GM23248 (cell line): ENCODE measurements around the gene BAIAP2. TPM values are rescaled to one million over a fixed set of nuclear protein-coding genes. Genes with fewer than 3 reads are reported as not detected.

ENCODE experiments used
- DNase-seq: peaks from one replicate; pipeline ENCODE4 v3.0.0-alpha.2; 2015
- H2AFZ ChIP-seq: fragments of 200-600 bp; sonication (generic); 2 replicates; pipeline ENCODE4 v1.6.1; 2016; ENCODE audit warnings: antibody characterized with exemption
- H3F3A ChIP-seq: fragments of 200-600 bp; sonication (generic); 2 replicates; pipeline ENCODE4 v1.6.1; 2016; ENCODE audit warnings: mild to moderate bottlenecking, antibody characterized with exemption, mixed run types; ENCODE audit not compliant: insufficient read depth
- H3K27ac ChIP-seq: fragments of 200-600 bp; sonication (generic); 2 replicates; pipeline ENCODE4 v1.5.1; 2016; ENCODE audit warnings: mild to moderate bottlenecking
- H3K27me3 ChIP-seq: fragments of 200-600 bp; sonication (generic); replicated peaks from 2 replicates; pipeline ENCODE4 v1.6.1; 2016; ENCODE audit warnings: mild to moderate bottlenecking; ENCODE audit not compliant: insufficient read depth
- H3K36me3 ChIP-seq: fragments of 200-600 bp; sonication (generic); 2 replicates; pipeline ENCODE4 v1.6.1; 2016; ENCODE audit warnings: low read depth, mild to moderate bottlenecking
- H3K4me1 ChIP-seq: fragments of 200-600 bp; sonication (generic); 2 replicates; pipeline ENCODE4 v1.6.1; 2016; ENCODE audit warnings: mild to moderate bottlenecking; ENCODE audit not compliant: insufficient read depth
- H3K4me2 ChIP-seq: fragments of 200-600 bp; sonication (generic); one replicate; pipeline ENCODE4 v1.6.1; 2016; ENCODE audit warnings: mild to moderate bottlenecking; ENCODE audit not compliant: unreplicated experiment
- H3K4me3 ChIP-seq: fragments of 200-600 bp; sonication (generic); 2 replicates; pipeline ENCODE4 v1.5.1; 2016; ENCODE audit warnings: mild to moderate bottlenecking
- H3K79me2 ChIP-seq: fragments of 200-600 bp; sonication (generic); 2 replicates; pipeline ENCODE4 v1.6.1; 2016; ENCODE audit warnings: mild to moderate bottlenecking; ENCODE audit not compliant: insufficient read depth
- H3K9ac ChIP-seq: fragments of 200-600 bp; sonication (generic); 2 replicates; pipeline ENCODE4 v1.6.1; 2016; ENCODE audit warnings: mild to moderate bottlenecking
- H3K9me2 ChIP-seq: fragments of 200-600 bp; sonication (generic); 2 replicates; pipeline ENCODE4 v1.6.1; 2016; ENCODE audit warnings: mixed run types, mild to moderate bottlenecking, moderate library complexity; ENCODE audit not compliant: insufficient read depth
- H3K9me3 ChIP-seq: fragments of 200-600 bp; sonication (generic); one replicate; pipeline ENCODE4 v1.6.1; 2017; ENCODE audit warnings: low read depth
- H4K20me1 ChIP-seq: fragments of 200-600 bp; sonication (generic); 2 replicates; pipeline ENCODE4 v1.6.0; 2016; ENCODE audit not compliant: insufficient read depth
- EZH2 ChIP-seq: fragments of 200-600 bp; sonication (generic); IDR thresholded peaks from 2 replicates; pipeline ENCODE4 v1.6.1; 2018; ENCODE audit warnings: antibody characterized with exemption, mild to moderate bottlenecking; ENCODE audit not compliant: insufficient read depth, poor library complexity, severe bottlenecking
- EZH2phosphoT487 ChIP-seq: fragments of 200-600 bp; sonication (generic); IDR thresholded peaks from 2 replicates; pipeline ENCODE4 v1.6.1; 2018; ENCODE audit warnings: antibody characterized with exemption, moderate library complexity, mild to moderate bottlenecking, low read depth; ENCODE audit not compliant: insufficient read depth
- WGBS, 2 experiments: methylation state at CpG; one replicate each; pipeline ENCODE4 v1.1.6; 2015 to 2017; ENCODE audit warnings: low lambda C conversion rate in 2 of 2, low coverage in 1 of 2; ENCODE audit errors: missing lambda C conversion rate in 2 of 2; 5-methylcytosine and 5-hydroxymethylcytosine counted together
- in situ Hi-C: fragments of 300-500 bp; cut with MboI; formaldehyde crosslinking; loops from 2 replicates; pipeline ENCODE4 v1.15.0; 2020
- polyA plus RNA-seq: library from polyadenylated mRNA; unstranded; fragments of >200 nt; fragmentation: Nextera tagmentation; extraction: Ambion mirVana; gene quantifications from 2 replicates; pipeline ENCODE4 v1.2.1, GENCODE V29; 2016
- total RNA-seq: library from RNA; depleted of rRNA; stranded (reverse); fragments of >200 nt; shearing (Covaris generic); gene quantifications from 2 replicates; pipeline ENCODE4 v1.2.3, GENCODE V29; 2014

The BAIAP2 gene
- total and polyA plus RNA-seq, 2 experiments from 2014 or later: 28.2 to 31.7 TPM

DNA sequence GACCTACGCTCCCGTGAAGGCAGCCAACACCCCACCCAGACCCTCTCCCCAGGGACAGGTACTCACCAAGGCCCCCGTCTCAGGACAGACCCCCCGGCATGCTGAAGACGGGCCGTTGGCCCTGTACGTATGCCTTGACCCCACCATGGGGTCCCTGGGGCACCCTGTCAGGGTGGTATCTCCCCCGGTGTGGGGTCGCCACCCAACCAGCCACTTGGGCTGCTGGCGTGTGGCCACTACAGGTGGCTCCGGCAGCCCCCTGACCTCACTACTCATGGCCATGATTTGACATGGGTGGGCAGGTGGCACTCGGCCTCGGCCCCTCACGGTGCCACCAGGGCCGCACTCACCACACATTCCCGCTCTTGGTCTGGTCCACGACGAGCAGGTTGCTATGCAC is 89.4 kb downstream of the BAIAP2 start:
- in situ Hi-C loops: no loop called here
- H2AFZ ChIP-seq: no peak overlapping the region
- no peaks in the 10 kb centered on the region for H3K9me2 ChIP-seq
- 74 to 82% methylated on average over 17 to 18 of the region's 18 CpGs for WGBS, 2 experiments
- H3K4me3 ChIP-seq: no peak overlapping the region
- H3K4me2 ChIP-seq: no peak overlapping the region
- TF ChIP-seq EZH2phosphoT487: no peak
- no peak for TF ChIP-seq EZH2
- H3K79me2 ChIP-seq: no peaks in the 10 kb centered on the region
- no peak for DNase-seq
- H3K27ac ChIP-seq: no peak overlapping the region
- H3K27me3 ChIP-seq: peaks cover 7% of the 10 kb centered on the region
- H4K20me1 ChIP-seq: no peaks in the 10 kb centered on the region
- no peak overlapping the region for H3K9ac ChIP-seq
- no peaks in the 10 kb centered on the region for H3K4me1 ChIP-seq
- no peaks in the 10 kb centered on the region for H3K36me3 ChIP-seq
- no peaks in the 10 kb centered on the region for H3F3A ChIP-seq
- no peaks in the 10 kb centered on the region for H3K9me3 ChIP-seq

DNA sequence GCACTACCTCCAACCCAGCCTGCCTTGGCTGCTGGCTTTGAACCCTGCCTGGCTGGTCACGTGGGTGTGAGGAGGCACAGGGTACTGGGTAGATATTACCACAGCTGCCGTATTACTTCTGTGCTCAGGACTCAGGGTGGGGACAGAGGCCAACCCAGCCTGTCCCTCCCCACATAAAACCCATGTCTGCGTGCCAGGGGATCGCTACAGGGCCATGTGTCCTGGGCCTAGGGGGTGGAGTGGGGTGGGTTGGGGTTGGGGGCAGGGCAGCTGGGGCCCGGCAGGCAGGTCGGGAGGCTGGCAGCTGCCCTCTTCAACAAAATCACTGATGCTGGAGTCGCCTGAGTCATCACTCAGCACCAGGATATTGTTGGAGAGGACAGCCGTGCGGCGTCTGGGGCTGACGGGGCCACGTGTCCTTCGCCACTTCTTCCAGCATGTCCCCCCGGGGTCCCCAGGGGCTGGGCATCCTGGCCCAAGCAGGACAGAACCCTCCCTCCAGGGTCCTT is 90.7 kb downstream of the BAIAP2 start:
- H3K4me2 ChIP-seq: no peak overlapping the region
- TF ChIP-seq EZH2 (no peak), EZH2phosphoT487 (no peak)

DNA sequence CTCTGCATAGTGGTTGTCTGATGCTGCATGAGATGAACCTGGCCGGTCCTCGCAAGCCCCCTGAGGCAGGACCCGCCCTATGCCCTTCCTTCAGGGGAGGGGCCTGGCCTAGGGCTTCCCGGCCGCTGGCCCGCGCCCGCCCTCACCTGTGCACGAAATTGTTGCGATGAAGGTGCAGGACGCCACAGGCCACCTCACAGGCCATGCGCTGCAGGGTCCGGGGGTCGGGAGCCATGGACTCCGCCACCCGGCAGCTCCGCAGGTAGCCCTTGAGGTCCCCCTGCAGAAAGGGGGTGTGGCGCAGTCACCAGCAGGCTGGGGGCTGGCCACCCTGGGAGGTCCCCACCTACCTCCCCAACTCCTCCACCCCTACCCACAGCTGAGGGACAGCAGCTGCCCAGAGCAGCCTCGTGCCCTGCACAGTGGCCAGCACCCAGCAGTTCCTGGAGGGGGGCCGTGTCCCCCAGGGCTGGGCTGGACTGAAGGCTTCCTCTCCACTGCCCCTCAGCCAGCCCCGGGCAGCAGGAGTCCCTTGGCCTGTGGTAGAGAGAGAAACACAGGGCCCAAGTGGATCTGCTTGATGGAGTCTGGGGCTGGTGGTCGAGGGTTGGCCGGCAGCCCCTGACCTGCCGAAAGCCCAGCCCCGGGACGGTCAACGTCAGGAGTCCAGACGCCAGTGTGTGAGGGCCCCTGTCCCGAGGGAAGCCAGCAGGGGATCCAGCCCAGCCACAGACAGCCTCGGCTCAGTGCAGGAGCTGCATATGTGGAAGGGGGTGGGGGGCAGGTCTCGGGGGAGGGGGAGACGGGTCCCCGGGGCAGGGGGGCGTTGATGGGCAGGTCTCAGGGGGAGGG is 91.6 kb downstream of the BAIAP2 start:
- WGBS, 2 experiments: 51 to 52% methylated on average over 23 to 30 of the region's 34 CpGs
- no peak overlapping the region for H3K4me2 ChIP-seq
- H3K9me2 ChIP-seq: no peaks in the 10 kb centered on the region
- no peaks in the 10 kb centered on the region for H3K9me3 ChIP-seq
- no peaks in the 10 kb centered on the region for H3K79me2 ChIP-seq
- in situ Hi-C loops: no loop called here
- no peak overlapping the region for H3K4me3 ChIP-seq
- no peak overlapping the region for H2AFZ ChIP-seq
- no peak overlapping the region for H3K27ac ChIP-seq
- no peaks in the 10 kb centered on the region for H3K36me3 ChIP-seq
- TF ChIP-seq EZH2 (no peak), EZH2phosphoT487 (no peak)
- H3F3A ChIP-seq: no peaks in the 10 kb centered on the region
- peaks cover 5% of the 10 kb centered on the region for H3K27me3 ChIP-seq
- DNase-seq: no peak
- no peak overlapping the region for H3K9ac ChIP-seq
- H3K4me1 ChIP-seq: no peaks in the 10 kb centered on the region
- H4K20me1 ChIP-seq: no peaks in the 10 kb centered on the region

More for the DNA sequence above, 90.7 kb downstream of the BAIAP2 start:
- no peak overlapping the region for H3K9ac ChIP-seq
- in situ Hi-C loops: no loop called here
- H3K36me3 ChIP-seq: no peaks in the 10 kb centered on the region
- 7 to 14% methylated on average over 12 to 14 of the region's 14 CpGs for WGBS, 2 experiments
- no peaks in the 10 kb centered on the region for H3F3A ChIP-seq
- H4K20me1 ChIP-seq: no peaks in the 10 kb centered on the region
- no peak overlapping the region for H3K4me3 ChIP-seq
- peak; percentile 52 for DNase-seq
- no peak overlapping the region for H3K27ac ChIP-seq
- H3K79me2 ChIP-seq: no peaks in the 10 kb centered on the region
- H2AFZ ChIP-seq: no peak overlapping the region
- H3K27me3 ChIP-seq: peaks cover 7% of the 10 kb centered on the region
- no peaks in the 10 kb centered on the region for H3K9me3 ChIP-seq
- H3K4me1 ChIP-seq: no peaks in the 10 kb centered on the region
- H3K9me2 ChIP-seq: no peaks in the 10 kb centered on the region

DNA sequence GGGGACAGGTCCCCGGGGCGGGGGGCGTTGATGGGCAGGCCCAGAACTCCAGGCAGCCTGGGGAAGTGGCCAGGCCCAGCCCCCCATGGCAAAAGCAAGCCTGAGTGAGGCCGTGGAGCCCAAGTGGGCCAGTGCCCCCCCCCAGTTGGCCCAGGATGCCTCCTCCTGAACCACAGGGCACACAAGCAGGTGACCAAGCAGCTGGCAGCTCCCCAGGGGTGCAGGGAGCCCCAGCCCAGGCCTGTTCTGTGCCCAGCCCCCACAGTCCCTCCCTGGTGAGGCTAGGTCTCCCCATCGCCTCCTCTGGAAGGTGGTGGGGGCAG is 92.1 kb downstream of the BAIAP2 start:
- H3K9ac ChIP-seq: no peak overlapping the region
- H3K4me2 ChIP-seq: no peak overlapping the region
- H3K4me1 ChIP-seq: no peaks in the 10 kb centered on the region
- H3F3A ChIP-seq: no peaks in the 10 kb centered on the region
- no peak overlapping the region for H2AFZ ChIP-seq
- H3K27me3 ChIP-seq: peaks cover 4% of the 10 kb centered on the region; the same call in 1 of the 2 replicates
- no peaks in the 10 kb centered on the region for H4K20me1 ChIP-seq
- H3K9me2 ChIP-seq: no peaks in the 10 kb centered on the region
- H3K4me3 ChIP-seq: no peak overlapping the region
- 17 to 100% methylated on average over 1 to 4 of the region's 5 CpGs for WGBS, 2 experiments
- no peak overlapping the region for H3K27ac ChIP-seq
- no peak for DNase-seq
- H3K9me3 ChIP-seq: no peaks in the 10 kb centered on the region
- TF ChIP-seq EZH2 (no peak), EZH2phosphoT487 (no peak)
- no peaks in the 10 kb centered on the region for H3K36me3 ChIP-seq
- H3K79me2 ChIP-seq: no peaks in the 10 kb centered on the region
- in situ Hi-C loops: no loop called here
